ENCODE data around the gene PCOLCE2.
"Not testable (repeated sequence)": the region's sequence is repeated elsewhere in the genome, so short reads cannot be mapped to it uniquely, and the experiment has no call there.

PCOLCE2 gene

GRCh38 chr3:142898346-142899213 lies 9.7 kb upstream of the PCOLCE2 start:
- no peak for DNase-seq

- no peak for DNase-seq
Observed at GRCh38 chr3:142897807-142898206, 8.9 kb upstream of the PCOLCE2 start.

GRCh38 chr3:142896996-142897395 lies 8.1 kb upstream of the PCOLCE2 start:
- no peak for DNase-seq

GRCh38 chr3:142896201-142896755 lies 7.4 kb upstream of the PCOLCE2 start:
- no peak for DNase-seq

GRCh38 chr3:142894493-142894892 lies 5.6 kb upstream of the PCOLCE2 start:
- DNase-seq = no peak

- DNase-seq = no peak
Observed at GRCh38 chr3:142892714-142893113, 3.8 kb upstream of the PCOLCE2 start.

GRCh38 chr3:142890592-142890991 lies 1.7 kb upstream of the PCOLCE2 start:
- no peak for DNase-seq

GRCh38 chr3:142889212-142890014 lies 530 bp upstream of the PCOLCE2 start:
- no peak for DNase-seq

GRCh38 chr3:142888099-142888480 lies 793 bp downstream of the PCOLCE2 start:
- DNase-seq = peak; percentile 59

- DNase-seq = no peak
Observed at GRCh38 chr3:142886940-142887339, 1.9 kb downstream of the PCOLCE2 start.

- no peak for DNase-seq
Observed at GRCh38 chr3:142886021-142886420, 2.9 kb downstream of the PCOLCE2 start.

GRCh38 chr3:142884531-142884930 lies 4.4 kb downstream of the PCOLCE2 start:
- no peak for DNase-seq

- not testable (repeated sequence) for DNase-seq
Observed at GRCh38 chr3:142883534-142883933, 5.3 kb downstream of the PCOLCE2 start.

- no peak for DNase-seq
Observed at GRCh38 chr3:142881445-142882224, 7.2 kb downstream of the PCOLCE2 start.

- no peak for DNase-seq
Observed at GRCh38 chr3:142878649-142879300, 10.1 kb downstream of the PCOLCE2 start.

GRCh38 chr3:142876417-142876816 lies 12.5 kb downstream of the PCOLCE2 start:
- no peak for DNase-seq

GRCh38 chr3:142875583-142876207 lies 13.2 kb downstream of the PCOLCE2 start:
- DNase-seq = no peak

- no peak for DNase-seq
Observed at GRCh38 chr3:142875099-142875498, 13.8 kb downstream of the PCOLCE2 start.

GRCh38 chr3:142868382-142868781 lies 20.5 kb downstream of the PCOLCE2 start:
- not testable (repeated sequence) for DNase-seq

- DNase-seq = peak; percentile 90
Observed at GRCh38 chr3:142866841-142867631, 21.8 kb downstream of the PCOLCE2 start.

Data from DMS53 (cell line).